GM10847 (cell line): Measurements from ENCODE around the gene EGFR.

ENCODE experiments used
- POLR2A ChIP-seq: IDR thresholded peaks from 2 replicates; pipeline ENCODE4 v1.6.1; 2011; ENCODE audit not compliant: insufficient read length; ENCODE audit errors: extremely low read depth

EGFR gene

GRCh38 chr7:55173671-55174070 is 154.9 kb downstream of the EGFR start:
- TF ChIP-seq POLR2A: no peak

- TF ChIP-seq POLR2A: no peak
Observed at GRCh38 chr7:55174456-55174855, 155.6 kb downstream of the EGFR start.

DNA sequence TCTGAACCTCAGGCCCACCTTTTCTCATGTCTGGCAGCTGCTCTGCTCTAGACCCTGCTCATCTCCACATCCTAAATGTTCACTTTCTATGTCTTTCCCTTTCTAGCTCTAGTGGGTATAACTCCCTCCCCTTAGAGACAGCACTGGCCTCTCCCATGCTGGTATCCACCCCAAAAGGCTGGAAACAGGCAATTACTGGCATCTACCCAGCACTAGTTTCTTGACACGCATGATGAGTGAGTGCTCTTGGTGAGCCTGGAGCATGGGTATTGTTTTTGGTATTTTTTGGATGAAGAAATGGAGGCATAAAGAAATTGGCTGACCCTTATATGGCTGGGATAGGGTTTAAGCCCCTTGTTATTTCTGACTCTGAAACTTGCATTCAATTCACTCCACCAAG is 156.0 kb downstream of the EGFR start:
- no peak for TF ChIP-seq POLR2A

DNA sequence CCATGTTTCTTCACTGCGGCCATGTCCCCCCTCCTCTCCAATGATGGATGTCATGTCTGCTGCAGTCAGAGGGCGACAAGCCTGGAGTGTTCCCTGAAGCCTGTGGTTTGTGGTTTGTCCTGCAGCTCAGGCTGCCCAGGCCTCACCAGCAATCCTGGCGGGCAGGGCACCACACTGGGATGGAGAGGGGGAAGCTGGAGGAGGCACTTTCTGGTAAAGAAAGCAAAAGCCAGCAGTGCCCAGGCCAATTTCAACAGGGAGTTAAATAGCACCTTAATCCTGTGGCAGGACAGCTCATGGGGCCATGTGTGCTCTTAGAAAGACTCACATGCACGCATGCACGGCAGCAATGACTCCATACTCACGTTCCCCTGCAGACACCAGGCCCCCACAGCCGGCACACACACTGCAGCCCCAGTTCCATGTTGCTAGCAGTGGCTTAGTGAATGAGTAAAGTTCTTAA is 158.3 kb downstream of the EGFR start:
- no peak for TF ChIP-seq POLR2A

DNA sequence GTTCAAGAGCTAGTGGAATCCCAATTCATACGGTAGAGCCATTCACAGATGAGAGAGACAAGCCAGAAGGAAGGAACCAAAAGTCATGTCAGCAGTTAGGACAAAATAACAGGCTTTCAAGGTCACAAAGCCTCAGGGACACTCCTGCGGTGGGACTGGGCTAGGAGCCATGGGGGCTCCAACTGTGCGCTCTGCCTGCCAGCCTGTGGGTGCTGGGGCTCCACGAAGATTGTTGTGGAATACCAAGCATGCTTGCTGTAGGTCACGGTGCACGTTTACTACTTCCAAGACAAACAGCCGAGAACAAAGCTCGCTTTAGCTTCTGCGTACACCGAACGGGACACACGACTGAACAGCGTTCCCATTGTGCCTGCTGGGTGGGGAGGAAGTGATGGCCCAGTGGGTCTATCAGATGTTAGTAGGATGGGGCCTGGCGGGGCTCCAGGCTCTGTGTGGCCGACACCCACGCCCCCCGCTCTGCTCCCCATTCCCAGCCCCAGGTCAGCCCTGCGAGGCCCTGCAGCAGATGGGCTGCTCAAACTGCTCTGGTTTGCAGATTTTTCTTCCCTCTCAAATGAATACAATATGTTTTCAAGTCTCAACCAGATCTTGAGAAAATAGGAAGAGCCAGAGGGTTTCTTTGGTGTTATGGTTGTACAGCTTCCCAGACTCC is 158.9 kb downstream of the EGFR start:
- TF ChIP-seq POLR2A: no peak

- no peak for TF ChIP-seq POLR2A
Observed at GRCh38 chr7:55178292-55178862, 159.6 kb downstream of the EGFR start.

GRCh38 chr7:55178863-55179773 is 160.3 kb downstream of the EGFR start:
- TF ChIP-seq POLR2A: no peak

- no peak for TF ChIP-seq POLR2A
Observed at GRCh38 chr7:55179931-55180682, 161.3 kb downstream of the EGFR start.

DNA sequence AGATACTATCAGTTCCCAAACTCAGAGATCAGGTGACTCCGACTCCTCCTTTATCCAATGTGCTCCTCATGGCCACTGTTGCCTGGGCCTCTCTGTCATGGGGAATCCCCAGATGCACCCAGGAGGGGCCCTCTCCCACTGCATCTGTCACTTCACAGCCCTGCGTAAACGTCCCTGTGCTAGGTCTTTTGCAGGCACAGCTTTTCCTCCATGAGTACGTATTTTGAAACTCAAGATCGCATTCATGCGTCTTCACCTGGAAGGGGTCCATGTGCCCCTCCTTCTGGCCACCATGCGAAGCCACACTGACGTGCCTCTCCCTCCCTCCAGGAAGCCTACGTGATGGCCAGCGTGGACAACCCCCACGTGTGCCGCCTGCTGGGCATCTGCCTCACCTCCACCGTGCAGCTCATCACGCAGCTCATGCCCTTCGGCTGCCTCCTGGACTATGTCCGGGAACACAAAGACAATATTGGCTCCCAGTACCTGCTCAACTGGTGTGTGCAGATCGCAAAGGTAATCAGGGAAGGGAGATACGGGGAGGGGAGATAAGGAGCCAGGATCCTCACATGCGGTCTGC is 162.2 kb downstream of the EGFR start:
- no peak for TF ChIP-seq POLR2A

DNA sequence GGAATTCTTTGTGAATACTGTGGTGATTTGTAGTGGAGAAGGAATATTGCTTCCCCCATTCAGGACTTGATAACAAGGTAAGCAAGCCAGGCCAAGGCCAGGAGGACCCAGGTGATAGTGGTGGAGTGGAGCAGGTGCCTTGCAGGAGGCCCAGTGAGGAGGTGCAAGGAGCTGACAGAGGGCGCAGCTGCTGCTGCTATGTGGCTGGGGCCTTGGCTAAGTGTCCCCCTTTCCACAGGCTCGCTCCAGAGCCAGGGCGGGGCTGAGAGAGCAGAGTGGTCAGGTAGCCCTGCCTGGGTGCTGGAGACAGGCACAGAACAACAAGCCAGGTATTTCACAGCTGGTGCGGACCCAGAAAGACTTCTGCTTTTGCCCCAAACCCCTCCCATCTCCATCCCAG is 162.9 kb downstream of the EGFR start:
- TF ChIP-seq POLR2A: no peak

DNA sequence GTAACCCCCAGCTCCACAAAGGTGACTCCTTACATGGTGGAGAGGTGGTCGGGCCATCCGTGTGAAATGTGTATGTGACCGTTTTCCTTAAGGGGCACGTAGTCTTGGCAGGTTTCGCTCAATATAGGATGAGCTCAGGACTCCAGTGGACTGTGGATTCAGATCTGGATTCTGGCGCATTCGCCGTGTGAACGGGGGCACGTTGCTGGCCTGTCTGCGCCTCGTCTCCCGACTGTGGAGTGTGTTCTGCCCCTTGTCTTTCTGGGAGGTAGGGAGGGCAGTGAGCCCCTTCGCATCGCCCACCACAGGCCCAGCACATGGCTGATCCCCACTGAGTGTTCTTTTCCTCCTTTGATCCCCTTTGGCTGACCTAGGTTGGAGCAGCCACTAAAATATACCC is 165.1 kb downstream of the EGFR start:
- no peak for TF ChIP-seq POLR2A

DNA sequence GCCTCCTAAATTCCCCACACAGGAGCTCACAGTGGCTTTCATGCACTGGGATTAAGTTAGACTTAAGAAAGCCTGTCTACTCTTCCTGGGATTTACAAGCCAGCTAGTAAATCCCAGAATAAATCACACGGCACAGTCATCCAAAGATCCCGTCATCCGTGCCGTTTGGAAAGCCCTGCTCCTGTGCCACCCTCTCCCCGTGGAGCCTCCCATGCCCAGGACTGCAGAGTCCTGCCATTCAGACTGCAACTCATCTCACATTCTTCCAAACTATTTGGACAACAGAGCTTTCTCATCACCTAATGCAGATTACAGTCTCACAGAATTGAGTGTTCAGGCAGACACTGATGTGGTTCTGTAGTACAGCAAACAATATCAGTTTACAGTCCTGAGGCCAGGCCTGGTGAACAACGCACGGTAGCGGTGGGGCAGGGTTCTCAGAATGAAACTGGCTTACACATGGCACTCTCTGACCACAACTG is 166.5 kb downstream of the EGFR start:
- TF ChIP-seq POLR2A: no peak

- TF ChIP-seq POLR2A: no peak
Observed at GRCh38 chr7:55185941-55186609, 167.3 kb downstream of the EGFR start.

- no peak for TF ChIP-seq POLR2A
Observed at GRCh38 chr7:55187701-55188491, 169.1 kb downstream of the EGFR start.

- no peak for TF ChIP-seq POLR2A
Observed at GRCh38 chr7:55188590-55189138, 169.8 kb downstream of the EGFR start.
